GM23338 (cell line): ENCODE measurements around the gene CBX8.

Experiments used
- CREB1 ChIP-seq: fragments of 250-450 bp; sonication (Bioruptor Pico); IDR thresholded peaks from 2 replicates; pipeline ENCODE4 v1.5.0; 2020; ENCODE audit warnings: low read depth, mild to moderate bottlenecking, moderate library complexity
- CTCF ChIP-seq, 2 experiments: fragments of 200-600 bp in 1 of 2; sonication (generic) in 1 of 2; conservative IDR thresholded peaks; 2 replicates each; pipeline versions ENCODE4 v1.5.1 to v1.6.1; 2016 to 2017; ENCODE audit warnings: antibody characterized with exemption in 2 of 2, low read depth in 2 of 2, mild to moderate bottlenecking in 2 of 2, moderate library complexity in 1 of 2
- ETS1 ChIP-seq: IDR thresholded peaks from 2 replicates; pipeline ENCODE4 v1.6.1; 2016; ENCODE audit warnings: antibody characterized with exemption
- EZH2 ChIP-seq: fragments of 200-600 bp; sonication (generic); IDR thresholded peaks from one replicate; pipeline ENCODE4 v1.8.0; 2017; ENCODE audit warnings: antibody characterized with exemption, mild to moderate bottlenecking, low read depth; ENCODE audit not compliant: unreplicated experiment
- EZH2phosphoT487 ChIP-seq: fragments of 200-600 bp; sonication (generic); IDR thresholded peaks from one replicate; pipeline ENCODE4 v1.8.1; 2018; ENCODE audit warnings: antibody characterized with exemption; ENCODE audit not compliant: unreplicated experiment
- JUNB ChIP-seq: IDR thresholded peaks from one replicate; pipeline ENCODE4 v1.6.1; 2016; ENCODE audit warnings: antibody characterized with exemption; ENCODE audit not compliant: unreplicated experiment
- NANOG ChIP-seq: IDR thresholded peaks from 2 replicates; pipeline ENCODE4 v1.6.1; 2016; ENCODE audit warnings: antibody characterized with exemption, borderline replicate concordance
- POLR2AphosphoS5 ChIP-seq: IDR thresholded peaks from 2 replicates; pipeline ENCODE4 v1.6.1; 2016; ENCODE audit warnings: antibody characterized with exemption, low read depth
- STAT1 ChIP-seq: IDR thresholded peaks from one replicate; pipeline ENCODE4 v1.6.1; 2016; ENCODE audit warnings: antibody characterized with exemption; ENCODE audit not compliant: unreplicated experiment
- ZNF114 ChIP-seq: fragments of 250-450 bp; sonication (Bioruptor Pico); IDR thresholded peaks from 2 replicates; pipeline ENCODE4 v1.5.0; 2020; ENCODE audit warnings: mild to moderate bottlenecking, moderate library complexity
- TF ChIP-seq, protein P1 (sequence below): IDR thresholded peaks from one replicate; pipeline ENCODE4 v1.6.1; 2018; ENCODE audit warnings: antibody characterized with exemption; ENCODE audit not compliant: unreplicated experiment
- TF ChIP-seq, protein P2 (sequence below): fragments of 250-450 bp; sonication (Bioruptor Pico); IDR thresholded peaks from 2 replicates; pipeline ENCODE4 v1.5.0; 2020; ENCODE audit warnings: mild to moderate bottlenecking, moderate library complexity

DNA sequence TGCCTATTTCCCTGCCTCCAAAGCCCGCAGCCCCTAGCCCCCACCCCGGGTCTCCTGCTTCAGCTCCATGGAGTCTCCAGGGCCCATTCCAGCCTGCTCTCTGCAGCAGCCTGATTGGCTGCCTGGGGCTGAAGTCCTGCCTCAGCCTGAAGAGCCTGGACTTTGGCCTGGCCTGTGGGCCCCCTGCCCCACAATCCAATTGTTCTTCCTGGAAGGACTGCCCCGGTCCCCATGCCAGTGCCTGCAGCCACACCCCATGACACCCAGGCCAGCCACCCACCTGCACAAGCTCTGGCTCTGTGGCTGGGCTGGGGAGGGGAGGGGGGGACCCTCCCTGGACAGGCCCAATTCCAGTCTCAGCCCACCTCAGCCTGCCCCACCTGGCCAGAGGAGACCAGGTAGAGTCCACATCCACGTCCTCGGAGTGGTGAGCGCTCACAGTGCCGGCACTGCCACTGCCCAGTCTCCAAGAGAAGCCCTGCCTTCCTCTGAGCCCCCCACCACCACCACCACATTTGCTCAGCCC, 53.9 kb downstream of the CBX8 start:
- TF ChIP-seq EZH2 (no peak), CTCF (conservative IDR thresholded peaks at IDR 0.05; ENCODE audit: low read depth in 2 of 2) (no peak), EZH2phosphoT487 (no peak), POLR2AphosphoS5 (no peak), CREB1 (CRISPR knock-in tag) (no peak), ZNF114 (no peak), STAT1 (no peak), ETS1 (no peak), NANOG (no peak), JUNB (no peak)
- TF ChIP-seq, protein P1, sequence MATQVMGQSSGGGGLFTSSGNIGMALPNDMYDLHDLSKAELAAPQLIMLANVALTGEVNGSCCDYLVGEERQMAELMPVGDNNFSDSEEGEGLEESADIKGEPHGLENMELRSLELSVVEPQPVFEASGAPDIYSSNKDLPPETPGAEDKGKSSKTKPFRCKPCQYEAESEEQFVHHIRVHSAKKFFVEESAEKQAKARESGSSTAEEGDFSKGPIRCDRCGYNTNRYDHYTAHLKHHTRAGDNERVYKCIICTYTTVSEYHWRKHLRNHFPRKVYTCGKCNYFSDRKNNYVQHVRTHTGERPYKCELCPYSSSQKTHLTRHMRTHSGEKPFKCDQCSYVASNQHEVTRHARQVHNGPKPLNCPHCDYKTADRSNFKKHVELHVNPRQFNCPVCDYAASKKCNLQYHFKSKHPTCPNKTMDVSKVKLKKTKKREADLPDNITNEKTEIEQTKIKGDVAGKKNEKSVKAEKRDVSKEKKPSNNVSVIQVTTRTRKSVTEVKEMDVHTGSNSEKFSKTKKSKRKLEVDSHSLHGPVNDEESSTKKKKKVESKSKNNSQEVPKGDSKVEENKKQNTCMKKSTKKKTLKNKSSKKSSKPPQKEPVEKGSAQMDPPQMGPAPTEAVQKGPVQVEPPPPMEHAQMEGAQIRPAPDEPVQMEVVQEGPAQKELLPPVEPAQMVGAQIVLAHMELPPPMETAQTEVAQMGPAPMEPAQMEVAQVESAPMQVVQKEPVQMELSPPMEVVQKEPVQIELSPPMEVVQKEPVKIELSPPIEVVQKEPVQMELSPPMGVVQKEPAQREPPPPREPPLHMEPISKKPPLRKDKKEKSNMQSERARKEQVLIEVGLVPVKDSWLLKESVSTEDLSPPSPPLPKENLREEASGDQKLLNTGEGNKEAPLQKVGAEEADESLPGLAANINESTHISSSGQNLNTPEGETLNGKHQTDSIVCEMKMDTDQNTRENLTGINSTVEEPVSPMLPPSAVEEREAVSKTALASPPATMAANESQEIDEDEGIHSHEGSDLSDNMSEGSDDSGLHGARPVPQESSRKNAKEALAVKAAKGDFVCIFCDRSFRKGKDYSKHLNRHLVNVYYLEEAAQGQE = no peak
- TF ChIP-seq, protein P2, sequence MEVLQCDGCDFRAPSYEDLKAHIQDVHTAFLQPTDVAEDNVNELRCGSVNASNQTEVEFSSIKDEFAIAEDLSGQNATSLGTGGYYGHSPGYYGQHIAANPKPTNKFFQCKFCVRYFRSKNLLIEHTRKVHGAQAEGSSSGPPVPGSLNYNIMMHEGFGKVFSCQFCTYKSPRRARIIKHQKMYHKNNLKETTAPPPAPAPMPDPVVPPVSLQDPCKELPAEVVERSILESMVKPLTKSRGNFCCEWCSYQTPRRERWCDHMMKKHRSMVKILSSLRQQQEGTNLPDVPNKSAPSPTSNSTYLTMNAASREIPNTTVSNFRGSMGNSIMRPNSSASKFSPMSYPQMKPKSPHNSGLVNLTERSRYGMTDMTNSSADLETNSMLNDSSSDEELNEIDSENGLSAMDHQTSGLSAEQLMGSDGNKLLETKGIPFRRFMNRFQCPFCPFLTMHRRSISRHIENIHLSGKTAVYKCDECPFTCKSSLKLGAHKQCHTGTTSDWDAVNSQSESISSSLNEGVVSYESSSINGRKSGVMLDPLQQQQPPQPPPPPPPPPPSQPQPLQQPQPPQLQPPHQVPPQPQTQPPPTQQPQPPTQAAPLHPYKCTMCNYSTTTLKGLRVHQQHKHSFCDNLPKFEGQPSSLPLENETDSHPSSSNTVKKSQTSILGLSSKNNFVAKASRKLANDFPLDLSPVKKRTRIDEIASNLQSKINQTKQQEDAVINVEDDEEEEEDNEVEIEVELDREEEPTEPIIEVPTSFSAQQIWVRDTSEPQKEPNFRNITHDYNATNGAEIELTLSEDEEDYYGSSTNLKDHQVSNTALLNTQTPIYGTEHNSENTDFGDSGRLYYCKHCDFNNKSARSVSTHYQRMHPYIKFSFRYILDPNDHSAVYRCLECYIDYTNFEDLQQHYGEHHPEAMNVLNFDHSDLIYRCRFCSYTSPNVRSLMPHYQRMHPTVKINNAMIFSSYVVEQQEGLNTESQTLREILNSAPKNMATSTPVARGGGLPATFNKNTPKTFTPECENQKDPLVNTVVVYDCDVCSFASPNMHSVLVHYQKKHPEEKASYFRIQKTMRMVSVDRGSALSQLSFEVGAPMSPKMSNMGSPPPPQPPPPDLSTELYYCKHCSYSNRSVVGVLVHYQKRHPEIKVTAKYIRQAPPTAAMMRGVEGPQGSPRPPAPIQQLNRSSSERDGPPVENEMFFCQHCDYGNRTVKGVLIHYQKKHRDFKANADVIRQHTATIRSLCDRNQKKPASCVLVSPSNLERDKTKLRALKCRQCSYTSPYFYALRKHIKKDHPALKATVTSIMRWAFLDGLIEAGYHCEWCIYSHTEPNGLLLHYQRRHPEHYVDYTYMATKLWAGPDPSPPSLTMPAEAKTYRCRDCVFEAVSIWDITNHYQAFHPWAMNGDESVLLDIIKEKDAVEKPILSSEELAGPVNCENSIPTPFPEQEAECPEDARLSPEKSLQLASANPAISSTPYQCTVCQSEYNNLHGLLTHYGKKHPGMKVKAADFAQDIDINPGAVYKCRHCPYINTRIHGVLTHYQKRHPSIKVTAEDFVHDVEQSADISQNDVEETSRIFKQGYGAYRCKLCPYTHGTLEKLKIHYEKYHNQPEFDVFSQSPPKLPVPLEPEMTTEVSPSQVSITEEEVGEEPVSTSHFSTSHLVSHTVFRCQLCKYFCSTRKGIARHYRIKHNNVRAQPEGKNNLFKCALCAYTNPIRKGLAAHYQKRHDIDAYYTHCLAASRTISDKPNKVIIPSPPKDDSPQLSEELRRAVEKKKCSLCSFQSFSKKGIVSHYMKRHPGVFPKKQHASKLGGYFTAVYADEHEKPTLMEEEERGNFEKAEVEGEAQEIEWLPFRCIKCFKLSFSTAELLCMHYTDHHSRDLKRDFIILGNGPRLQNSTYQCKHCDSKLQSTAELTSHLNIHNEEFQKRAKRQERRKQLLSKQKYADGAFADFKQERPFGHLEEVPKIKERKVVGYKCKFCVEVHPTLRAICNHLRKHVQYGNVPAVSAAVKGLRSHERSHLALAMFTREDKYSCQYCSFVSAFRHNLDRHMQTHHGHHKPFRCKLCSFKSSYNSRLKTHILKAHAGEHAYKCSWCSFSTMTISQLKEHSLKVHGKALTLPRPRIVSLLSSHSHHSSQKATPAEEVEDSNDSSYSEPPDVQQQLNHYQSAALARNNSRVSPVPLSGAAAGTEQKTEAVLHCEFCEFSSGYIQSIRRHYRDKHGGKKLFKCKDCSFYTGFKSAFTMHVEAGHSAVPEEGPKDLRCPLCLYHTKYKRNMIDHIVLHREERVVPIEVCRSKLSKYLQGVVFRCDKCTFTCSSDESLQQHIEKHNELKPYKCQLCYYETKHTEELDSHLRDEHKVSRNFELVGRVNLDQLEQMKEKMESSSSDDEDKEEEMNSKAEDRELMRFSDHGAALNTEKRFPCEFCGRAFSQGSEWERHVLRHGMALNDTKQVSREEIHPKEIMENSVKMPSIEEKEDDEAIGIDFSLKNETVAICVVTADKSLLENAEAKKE = no peak
